Right lobe of liver (tissue), 4 donors: Measurements from ENCODE around the gene ARMC5.

Source experiments
- CTCF ChIP-seq, 4 donors: fragments of 200-600 bp in 3 of 4; fragments of 450-650 bp in 1 of 4; IDR thresholded peaks; one replicate each; pipeline versions ENCODE4 v1.5.1 to v1.8.0; 2016 to 2022; ENCODE audit warnings: antibody characterized with exemption in 4 of 4, mild to moderate bottlenecking in 2 of 4
- POLR2A ChIP-seq: fragments of 450-650 bp; IDR thresholded peaks from one replicate; pipeline ENCODE4 v1.6.1; 2017; ENCODE audit warnings: antibody characterized with exemption, mild to moderate bottlenecking
- donor health status: DM: no; HTN: no; CAD: no.
- donor health status: DM: no; HTN: no; CAD: no.
- donor health status: DM: no; HTN: yes; CAD: no.

- TF ChIP-seq CTCF (IDR thresholded peaks at IDR 0.05) (no peak), POLR2A (no peak)
Measured at GRCh38 chr16:31438414-31438813, 20.9 kb upstream of the ARMC5 start.
